ENCODE measurements around the gene TTC23. TPM values are rescaled to one million over a fixed set of nuclear protein-coding genes. Genes with fewer than 3 reads are reported as not detected.
A peak's percentile ranks its signal among the peaks of the same experiment; 100 is the strongest.

Gene TTC23
- total and polyA plus RNA-seq, 4 experiments from 2014 or later = 0.45 to 0.79 (median 0.67) TPM; not detected in 1

DNA sequence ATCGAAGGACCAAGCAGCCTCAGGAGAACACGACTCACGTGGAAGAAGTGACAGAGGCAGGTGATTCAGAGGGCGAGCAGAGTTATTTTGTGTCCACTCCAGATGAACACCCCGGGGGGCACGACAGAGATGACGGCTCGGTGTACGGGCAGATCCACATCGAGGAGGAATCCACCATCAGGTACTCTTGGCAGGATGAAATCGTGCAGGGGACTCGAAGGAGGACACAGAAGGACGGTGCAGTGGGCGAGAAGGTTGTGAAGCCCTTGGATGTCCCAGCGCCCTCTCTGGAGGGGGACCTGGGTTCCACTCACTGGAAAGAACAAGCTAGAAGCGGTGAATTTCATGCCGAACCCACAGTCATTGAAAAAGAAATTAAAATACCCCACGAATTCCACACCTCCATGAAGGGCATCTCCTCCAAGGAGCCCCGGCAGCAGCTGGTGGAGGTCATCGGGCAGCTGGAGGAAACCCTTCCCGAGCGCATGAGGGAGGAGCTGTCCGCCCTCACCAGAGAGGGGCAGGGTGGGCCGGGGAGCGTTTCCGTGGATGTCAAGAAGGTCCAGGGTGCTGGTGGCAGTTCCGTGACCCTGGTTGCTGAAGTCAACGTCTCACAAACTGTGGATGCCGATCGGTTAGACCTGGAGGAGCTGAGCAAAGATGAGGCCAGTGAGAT lies 118.5 kb downstream of the TTC23 start:
- H3K36me3 ChIP-seq (ENCODE audit: insufficient read depth, low read length) = no peaks in the 10 kb centered on the region
- H3K27me3 ChIP-seq (ENCODE audit: insufficient read depth, low read length) = no peaks in the 10 kb centered on the region
- Mint-ChIP-seq H3K27me3 (no peaks in the 10 kb centered on the region), H3K4me3 (no peak overlapping the region), H3K4me1 (peaks cover 0 to 3% (median 0%) of the 10 kb centered on the region in 4 donors), H3K9me3 (no peaks in the 10 kb centered on the region), H3K27ac (no peak overlapping the region), H3K36me3 (no peaks in the 10 kb centered on the region)
- CTCF ChIA-PET (ENCODE audit: partially characterized antibody) = no interaction called here
- DNase-seq = no peak
- H3K27ac ChIP-seq (ENCODE audit: low read depth, low read length) = no peak overlapping the region
- POLR2A ChIA-PET (ENCODE audit: partially characterized antibody) = no interaction called here
- H3K4me1 ChIP-seq (ENCODE audit: insufficient read depth, low read length) = no peaks in the 10 kb centered on the region
- no peaks in the 10 kb centered on the region for H3K9me3 ChIP-seq (ENCODE audit: control insufficient read depth in 1 of 2, low read length in 2 of 2)
- H3K4me3 ChIP-seq (ENCODE audit: low read length in 2 of 2) = no peak overlapping the region
- intact Hi-C loops (cut with micrococcal nuclease) = no loop called here

DNA sequence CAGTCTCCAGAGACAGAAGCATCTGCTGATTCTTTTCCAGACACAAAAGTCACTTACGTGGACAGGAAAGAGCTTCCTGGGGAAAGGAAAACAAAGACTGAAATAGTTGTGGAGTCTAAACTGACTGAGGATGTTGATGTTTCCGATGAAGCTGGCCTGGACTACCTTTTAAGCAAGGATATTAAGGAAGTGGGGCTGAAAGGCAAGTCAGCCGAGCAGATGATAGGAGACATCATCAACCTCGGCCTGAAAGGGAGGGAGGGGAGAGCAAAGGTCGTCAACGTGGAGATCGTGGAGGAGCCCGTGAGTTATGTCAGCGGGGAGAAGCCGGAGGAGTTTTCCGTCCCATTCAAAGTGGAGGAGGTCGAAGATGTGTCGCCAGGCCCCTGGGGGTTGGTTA lies 119.1 kb downstream of the TTC23 start:
- H3K4me1 Mint-ChIP-seq = peaks cover 0 to 3% (median 0%) of the 10 kb centered on the region in 4 donors
- H3K4me3 Mint-ChIP-seq = peak overlapping the region in 1 of 8 donors; percentile 9
- H3K27ac Mint-ChIP-seq = peak overlapping the region in 1 of 7 donors; percentile 75
- Histone ChIP-seq H3K9me3 (ENCODE audit: control insufficient read depth in 1 of 2, low read length in 2 of 2) (no peaks in the 10 kb centered on the region), H3K4me1 (ENCODE audit: insufficient read depth, low read length) (no peaks in the 10 kb centered on the region), H3K27me3 (ENCODE audit: insufficient read depth, low read length) (no peaks in the 10 kb centered on the region), H3K4me3 (ENCODE audit: low read length in 2 of 2) (no peak overlapping the region), H3K36me3 (ENCODE audit: insufficient read depth, low read length) (no peaks in the 10 kb centered on the region), H3K27ac (ENCODE audit: low read depth, low read length) (no peak overlapping the region)
- no peaks in the 10 kb centered on the region for H3K9me3 Mint-ChIP-seq
- POLR2A ChIA-PET (ENCODE audit: partially characterized antibody) = no interaction called here
- no peaks in the 10 kb centered on the region for H3K27me3 Mint-ChIP-seq
- no peaks in the 10 kb centered on the region for H3K36me3 Mint-ChIP-seq
- CTCF ChIA-PET (ENCODE audit: partially characterized antibody) = no interaction called here
- intact Hi-C loops (cut with micrococcal nuclease) = no loop called here
- DNase-seq = no peak

GRCh38 chr15:99129644-99130043 lies 119.7 kb downstream of the TTC23 start:
- intact Hi-C loops (cut with micrococcal nuclease) = no loop called here
- Histone ChIP-seq H3K4me1 (ENCODE audit: insufficient read depth, low read length) (no peaks in the 10 kb centered on the region), H3K4me3 (ENCODE audit: low read length in 2 of 2) (no peak overlapping the region), H3K9me3 (ENCODE audit: control insufficient read depth in 1 of 2, low read length in 2 of 2) (no peaks in the 10 kb centered on the region), H3K27ac (ENCODE audit: low read depth, low read length) (no peak overlapping the region), H3K36me3 (ENCODE audit: insufficient read depth, low read length) (no peaks in the 10 kb centered on the region), H3K27me3 (ENCODE audit: insufficient read depth, low read length) (no peaks in the 10 kb centered on the region)
- Mint-ChIP-seq H3K4me3 (no peak overlapping the region), H3K27me3 (no peaks in the 10 kb centered on the region), H3K4me1 (peaks cover 0 to 3% (median 0%) of the 10 kb centered on the region in 4 donors), H3K9me3 (peaks cover 0 to 2% (median 0%) of the 10 kb centered on the region in 8 donors), H3K36me3 (no peaks in the 10 kb centered on the region), H3K27ac (no peak overlapping the region)
- ChIA-PET CTCF (ENCODE audit: partially characterized antibody) (no interaction called here), POLR2A (ENCODE audit: partially characterized antibody) (no interaction called here)
- no peak for DNase-seq

GRCh38 chr15:99128411-99128810 lies 121.0 kb downstream of the TTC23 start:
- no peaks in the 10 kb centered on the region for H3K27me3 ChIP-seq (ENCODE audit: insufficient read depth, low read length)
- intact Hi-C loops (cut with micrococcal nuclease) = no loop called here
- Mint-ChIP-seq H3K27me3 (no peaks in the 10 kb centered on the region), H3K9me3 (peaks cover 0 to 2% (median 0%) of the 10 kb centered on the region in 8 donors), H3K36me3 (no peaks in the 10 kb centered on the region), H3K27ac (no peak overlapping the region), H3K4me1 (no peaks in the 10 kb centered on the region), H3K4me3 (no peak overlapping the region)
- DNase-seq = no peak
- no peaks in the 10 kb centered on the region for H3K36me3 ChIP-seq (ENCODE audit: insufficient read depth, low read length)
- ChIA-PET CTCF (ENCODE audit: partially characterized antibody) (no interaction called here), POLR2A (ENCODE audit: partially characterized antibody) (no interaction called here)
- H3K27ac ChIP-seq (ENCODE audit: low read depth, low read length) = no peak overlapping the region
- no peaks in the 10 kb centered on the region for H3K9me3 ChIP-seq (ENCODE audit: control insufficient read depth in 1 of 2, low read length in 2 of 2)
- H3K4me1 ChIP-seq (ENCODE audit: insufficient read depth, low read length) = no peaks in the 10 kb centered on the region
- no peak overlapping the region for H3K4me3 ChIP-seq (ENCODE audit: low read length in 2 of 2)

DNA sequence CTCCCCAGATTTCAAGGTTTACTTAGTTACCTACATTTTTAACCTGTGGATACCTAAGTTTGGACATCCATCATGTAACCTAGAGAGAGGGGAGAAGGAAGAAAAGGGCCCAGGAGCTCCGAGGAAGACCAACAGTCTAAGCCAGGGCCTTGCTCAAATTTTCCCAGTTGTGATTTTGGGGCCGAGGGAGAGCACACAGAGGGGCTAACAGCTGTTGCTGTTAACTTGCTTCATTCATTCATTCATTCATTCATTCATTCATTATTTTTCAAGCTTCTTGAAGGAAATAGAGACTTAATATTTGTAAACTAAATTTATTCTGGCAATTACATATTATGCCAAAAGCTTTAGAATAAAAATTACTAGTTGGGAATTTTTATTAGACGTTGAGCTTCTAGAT lies 121.6 kb downstream of the TTC23 start:
- intact Hi-C loops (cut with micrococcal nuclease) = no loop called here
- no peak overlapping the region for H3K4me3 Mint-ChIP-seq
- DNase-seq = no peak
- Histone ChIP-seq H3K36me3 (ENCODE audit: insufficient read depth, low read length) (no peaks in the 10 kb centered on the region), H3K4me1 (ENCODE audit: insufficient read depth, low read length) (no peaks in the 10 kb centered on the region), H3K4me3 (ENCODE audit: low read length in 2 of 2) (no peak overlapping the region), H3K27me3 (ENCODE audit: insufficient read depth, low read length) (no peaks in the 10 kb centered on the region), H3K9me3 (ENCODE audit: control insufficient read depth in 1 of 2, low read length in 2 of 2) (no peaks in the 10 kb centered on the region), H3K27ac (ENCODE audit: low read depth, low read length) (no peak overlapping the region)
- no peaks in the 10 kb centered on the region for H3K27me3 Mint-ChIP-seq
- CTCF ChIA-PET (ENCODE audit: partially characterized antibody) = no interaction called here
- no peaks in the 10 kb centered on the region for H3K4me1 Mint-ChIP-seq
- POLR2A ChIA-PET (ENCODE audit: partially characterized antibody) = no interaction called here
- no peak overlapping the region for H3K27ac Mint-ChIP-seq
- H3K36me3 Mint-ChIP-seq = no peaks in the 10 kb centered on the region
- peaks cover 0 to 2% (median 0%) of the 10 kb centered on the region in 8 donors for H3K9me3 Mint-ChIP-seq

DNA sequence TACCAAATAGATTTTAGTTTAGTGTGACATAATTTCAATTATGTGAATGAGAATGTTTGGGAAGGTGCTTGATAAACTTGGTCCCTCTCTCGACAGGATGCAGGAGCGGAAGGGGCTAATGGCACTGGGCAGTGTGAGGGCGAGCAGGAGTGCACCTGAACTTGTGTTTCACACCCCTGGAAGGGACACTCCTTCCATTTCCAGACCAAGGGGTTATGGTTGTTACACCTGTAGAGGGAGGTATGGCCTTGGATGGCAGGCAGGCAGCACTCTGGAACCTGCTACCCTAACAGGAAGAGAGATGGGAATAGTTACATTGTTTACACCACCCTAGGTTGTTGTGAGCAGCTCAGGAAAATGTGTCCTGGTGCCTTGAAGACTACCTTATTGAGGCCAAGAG lies 122.5 kb downstream of the TTC23 start:
- POLR2A ChIA-PET (ENCODE audit: partially characterized antibody) = no interaction called here

DNA sequence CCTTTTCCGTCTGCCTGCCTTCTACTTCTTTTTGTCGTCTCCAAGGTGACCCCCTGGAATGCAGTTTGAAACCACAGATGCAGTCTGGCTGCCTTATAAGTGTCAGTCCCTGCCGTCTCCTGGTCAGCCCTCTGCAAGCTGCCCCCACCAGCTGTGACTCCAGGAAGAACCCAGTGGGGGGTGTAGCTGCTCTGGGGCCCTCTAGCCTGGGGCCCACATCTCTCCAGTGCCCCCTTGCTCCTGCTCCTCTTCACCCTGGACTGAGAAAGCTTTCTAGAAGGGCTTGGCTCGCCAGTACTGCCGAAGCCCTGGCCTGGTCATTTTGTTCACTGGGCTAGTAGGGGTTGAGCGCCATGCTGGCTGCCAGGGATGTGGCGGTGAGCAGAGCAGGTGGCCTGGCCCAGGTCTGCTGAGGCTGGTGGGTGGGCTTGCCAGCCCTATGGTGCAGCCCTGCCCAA lies 123.2 kb downstream of the TTC23 start:
- Mint-ChIP-seq H3K4me1 (peaks cover 0 to 3% (median 0%) of the 10 kb centered on the region in 4 donors), H3K4me3 (no peak overlapping the region), H3K36me3 (no peaks in the 10 kb centered on the region), H3K9me3 (peaks cover 0 to 2% (median 0%) of the 10 kb centered on the region in 8 donors), H3K27ac (no peak overlapping the region), H3K27me3 (no peaks in the 10 kb centered on the region)
- Histone ChIP-seq H3K9me3 (ENCODE audit: control insufficient read depth in 1 of 2, low read length in 2 of 2) (no peaks in the 10 kb centered on the region), H3K36me3 (ENCODE audit: insufficient read depth, low read length) (no peaks in the 10 kb centered on the region), H3K27me3 (ENCODE audit: insufficient read depth, low read length) (no peaks in the 10 kb centered on the region), H3K27ac (ENCODE audit: low read depth, low read length) (no peak overlapping the region), H3K4me3 (ENCODE audit: low read length in 2 of 2) (no peak overlapping the region), H3K4me1 (ENCODE audit: insufficient read depth, low read length) (no peaks in the 10 kb centered on the region)
- no peak for DNase-seq
- intact Hi-C loops (cut with micrococcal nuclease) = no loop called here
- ChIA-PET POLR2A (ENCODE audit: partially characterized antibody) (no interaction called here), CTCF (ENCODE audit: partially characterized antibody) (no interaction called here)

More for the DNA sequence above, 122.5 kb downstream of the TTC23 start:
- CTCF ChIA-PET (ENCODE audit: partially characterized antibody) = no interaction called here
- H3K27ac ChIP-seq (ENCODE audit: low read depth, low read length) = no peak overlapping the region
- no peak overlapping the region for H3K4me3 ChIP-seq (ENCODE audit: low read length in 2 of 2)
- H3K36me3 ChIP-seq (ENCODE audit: insufficient read depth, low read length) = no peaks in the 10 kb centered on the region
- Mint-ChIP-seq H3K4me1 (no peaks in the 10 kb centered on the region), H3K36me3 (no peaks in the 10 kb centered on the region), H3K4me3 (no peak overlapping the region), H3K27ac (no peak overlapping the region), H3K9me3 (peaks cover 0 to 2% (median 0%) of the 10 kb centered on the region in 8 donors), H3K27me3 (no peaks in the 10 kb centered on the region)
- DNase-seq = no peak
- H3K4me1 ChIP-seq (ENCODE audit: insufficient read depth, low read length) = no peaks in the 10 kb centered on the region
- H3K9me3 ChIP-seq (ENCODE audit: control insufficient read depth in 1 of 2, low read length in 2 of 2) = no peaks in the 10 kb centered on the region
- intact Hi-C loops (cut with micrococcal nuclease) = no loop called here
- no peaks in the 10 kb centered on the region for H3K27me3 ChIP-seq (ENCODE audit: insufficient read depth, low read length)

Measured in CD4-positive, alpha-beta memory T cell (primary cell).